NOMO-1 treated with DMSO at 0.1 percent for 48 hours (cell line): ENCODE results near the gene UNC93B1.
"Not testable (repeated sequence)": the region's sequence is repeated elsewhere in the genome, so short reads cannot be mapped to it uniquely, and the experiment has no call there.

Experiments
- DNase-seq: peaks from one replicate; lab custom pipeline; 2025; ENCODE audit not compliant: unreplicated experiment; lab: John Stamatoyannopoulos, UW

The UNC93B1 gene

GRCh38 chr11:67994387-67994786 lies 9.5 kb downstream of the UNC93B1 start:
- not testable (repeated sequence) for DNase-seq

GRCh38 chr11:67993821-67994220 lies 10.1 kb downstream of the UNC93B1 start:
- not testable (repeated sequence) for DNase-seq

- not testable (repeated sequence) for DNase-seq
Measured at GRCh38 chr11:67991347-67992121, 12.4 kb downstream of the UNC93B1 start.

- not testable (repeated sequence) for DNase-seq
Measured at GRCh38 chr11:67990546-67991346, 13.2 kb downstream of the UNC93B1 start.

GRCh38 chr11:67985302-67985701 lies 18.6 kb downstream of the UNC93B1 start:
- not testable (repeated sequence) for DNase-seq

- DNase-seq = no peak
Measured at GRCh38 chr11:67983951-67984350, 19.9 kb downstream of the UNC93B1 start.

GRCh38 chr11:67982255-67982857 lies 21.5 kb downstream of the UNC93B1 start:
- DNase-seq = not testable (repeated sequence)

- DNase-seq = not testable (repeated sequence)
Measured at GRCh38 chr11:67981226-67981625, 22.7 kb downstream of the UNC93B1 start.

GRCh38 chr11:67978766-67979418 lies 25.0 kb downstream of the UNC93B1 start:
- not testable (repeated sequence) for DNase-seq

- DNase-seq = not testable (repeated sequence)
Measured at GRCh38 chr11:67974746-67975145, 29.2 kb downstream of the UNC93B1 start.

GRCh38 chr11:67965830-67966348 lies 38.0 kb downstream of the UNC93B1 start:
- DNase-seq = not testable (repeated sequence)

GRCh38 chr11:67964746-67965145 lies 39.2 kb downstream of the UNC93B1 start:
- not testable (repeated sequence) for DNase-seq

- DNase-seq = not testable (repeated sequence)
Measured at GRCh38 chr11:67963879-67964278, 40.0 kb downstream of the UNC93B1 start.

- DNase-seq = not testable (repeated sequence)
Measured at GRCh38 chr11:67963217-67963616, 40.7 kb downstream of the UNC93B1 start.

GRCh38 chr11:67956236-67956635 lies 47.7 kb downstream of the UNC93B1 start:
- DNase-seq = not testable (repeated sequence)

GRCh38 chr11:67955461-67956007 lies 48.4 kb downstream of the UNC93B1 start:
- DNase-seq = peak; percentile 19

- DNase-seq = not testable (repeated sequence)
Measured at GRCh38 chr11:67954971-67955370, 48.9 kb downstream of the UNC93B1 start.

GRCh38 chr11:67954251-67954650 lies 49.6 kb downstream of the UNC93B1 start:
- DNase-seq = not testable (repeated sequence)

- not testable (repeated sequence) for DNase-seq
Measured at GRCh38 chr11:67950705-67951104, 53.2 kb downstream of the UNC93B1 start.

- not testable (repeated sequence) for DNase-seq
Measured at GRCh38 chr11:67947785-67948184, 56.1 kb downstream of the UNC93B1 start.
